Skeletal muscle cell (primary cell): ENCODE results near the gene ITGAD.
"Not testable (repeated sequence)": the region's sequence is repeated elsewhere in the genome, so short reads cannot be mapped to it uniquely, and the experiment has no call there.

Experiments
- DNase-seq: peaks from one replicate; pipeline ENCODE4 v3.0.0-alpha.2; 2010; ENCODE audit warnings: low read depth
- H3K4me3 ChIP-seq: 2 replicates; pipeline ENCODE4 v1.5.1; 2011; ENCODE audit warnings: low read depth, mild to moderate bottlenecking, control low read depth, low read length, moderate library complexity

The ITGAD gene

GRCh38 chr16:31397701-31398100 is 4.6 kb downstream of the ITGAD start:
- no peak overlapping the region for H3K4me3 ChIP-seq
- DNase-seq, result no peak

- H3K4me3 ChIP-seq, result no peak overlapping the region
- DNase-seq, result no peak
These were observed 7.1 kb downstream of the ITGAD start for GRCh38 chr16:31400191-31400590.

GRCh38 chr16:31401436-31401835 is 8.3 kb downstream of the ITGAD start:
- no peak for DNase-seq
- no peak overlapping the region for H3K4me3 ChIP-seq

GRCh38 chr16:31402687-31403086 is 9.6 kb downstream of the ITGAD start:
- no peak for DNase-seq

DNA sequence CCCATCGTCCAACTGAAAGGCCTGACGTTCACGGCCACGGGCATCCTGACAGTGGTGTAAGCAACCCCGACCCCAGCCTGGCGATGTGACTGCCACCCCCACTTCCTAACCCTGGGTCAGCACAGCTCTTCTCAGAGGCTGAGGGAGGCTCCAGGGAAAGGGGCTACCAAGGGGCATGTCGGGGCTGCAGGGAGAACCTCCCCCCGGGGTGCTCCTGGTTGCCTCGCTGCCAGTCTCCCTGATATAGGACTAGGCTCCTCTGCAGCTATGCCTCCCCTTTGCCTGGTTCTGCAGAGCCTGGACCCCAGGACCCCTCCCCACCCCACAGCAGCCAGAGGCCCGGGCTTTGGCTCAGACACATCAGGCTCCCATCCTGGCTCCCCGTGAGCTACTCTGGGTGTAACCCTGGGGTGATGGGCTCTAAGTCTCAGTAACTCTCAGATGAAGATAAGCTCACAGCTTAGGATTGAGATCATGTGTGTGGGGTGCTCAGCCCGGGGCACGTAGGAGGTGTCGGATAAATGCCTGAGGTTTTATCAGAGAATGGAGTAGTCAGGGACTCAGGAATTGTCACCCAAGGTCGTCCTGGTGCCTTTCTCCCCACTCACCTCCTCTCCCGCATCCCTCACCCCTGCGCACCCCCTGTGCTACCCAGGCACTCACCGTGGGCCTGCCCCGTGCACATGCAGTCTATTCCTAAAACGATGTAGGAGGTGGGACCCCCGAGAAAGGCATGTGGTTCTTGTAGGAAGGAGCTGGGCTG is 10.6 kb downstream of the ITGAD start:
- H3K4me3 ChIP-seq, result peak overlapping the region; percentile 11
- DNase-seq, result no peak

More at GRCh38 chr16:31402687-31403086, 9.6 kb downstream of the ITGAD start:
- no peak overlapping the region for H3K4me3 ChIP-seq

DNA sequence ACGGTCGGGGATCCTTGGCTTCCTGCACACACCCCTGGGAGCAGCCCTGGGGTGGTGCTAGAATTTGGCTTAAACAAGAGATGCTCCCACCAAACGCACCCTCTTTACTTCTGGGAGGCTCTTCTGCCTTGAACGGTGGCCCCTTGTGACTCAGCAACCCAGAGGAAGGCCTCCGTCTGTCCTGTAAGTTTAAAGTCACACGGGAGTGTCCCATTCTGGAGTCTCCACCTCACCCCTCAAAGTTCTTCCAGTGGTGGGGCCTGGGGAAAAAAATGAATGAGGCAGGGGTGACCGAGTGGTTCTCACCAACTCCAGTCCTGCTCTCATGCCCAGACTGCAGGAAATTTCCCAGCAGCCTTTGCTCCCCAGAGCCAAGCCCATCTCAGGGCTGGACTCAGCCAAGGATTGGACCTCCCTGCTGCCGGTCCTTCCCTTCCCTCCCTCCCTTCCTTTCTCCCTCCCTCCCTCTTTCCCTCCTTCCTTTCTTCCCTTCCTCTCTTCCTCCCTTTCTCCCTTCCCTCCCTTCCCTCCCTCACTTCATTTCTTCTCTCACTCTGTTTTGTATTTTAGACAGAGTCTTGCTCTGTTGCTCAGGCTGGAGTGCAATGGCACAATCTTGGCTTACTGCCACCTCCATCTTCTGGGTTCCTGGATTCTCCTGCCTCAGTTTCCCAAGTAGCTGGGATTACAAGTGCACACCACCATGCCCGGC is 11.4 kb downstream of the ITGAD start:
- DNase-seq, result no peak
- peak overlapping the region; percentile 11 for H3K4me3 ChIP-seq

DNA sequence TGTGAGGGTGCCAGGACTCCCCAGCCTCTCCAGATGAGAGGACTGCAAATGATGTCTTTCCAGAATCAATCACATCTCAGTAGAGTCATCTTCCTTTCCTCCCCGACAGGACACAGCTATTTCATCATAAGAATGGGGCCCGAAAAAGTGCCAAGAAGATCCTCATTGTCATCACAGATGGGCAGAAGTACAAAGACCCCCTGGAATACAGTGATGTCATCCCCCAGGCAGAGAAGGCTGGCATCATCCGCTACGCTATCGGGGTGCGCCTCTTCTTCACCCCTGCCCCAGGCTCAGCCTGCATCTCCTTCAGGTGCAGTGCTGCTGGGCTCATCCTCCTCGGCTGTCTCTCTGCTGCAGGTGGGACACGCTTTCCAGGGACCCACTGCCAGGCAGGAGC is 14.3 kb downstream of the ITGAD start:
- DNase-seq, result no peak

DNA sequence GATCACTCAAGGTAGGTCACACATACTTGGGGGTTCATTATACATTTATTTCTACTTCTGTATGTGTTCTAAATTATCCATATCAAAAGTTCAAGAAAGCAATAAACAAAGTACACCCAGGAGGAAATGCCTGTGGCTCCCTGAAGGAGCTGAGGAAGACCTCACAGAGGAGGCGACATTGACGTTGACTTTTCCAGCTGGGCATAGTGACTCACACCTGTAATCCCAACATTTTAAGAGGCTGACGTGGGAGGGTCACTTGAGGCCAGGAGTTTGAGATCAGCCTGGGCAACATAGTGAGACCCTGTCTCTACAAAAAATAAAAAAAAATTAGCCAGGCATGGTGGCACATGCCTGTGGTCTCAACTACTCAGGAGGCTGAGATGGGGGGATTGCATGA is 16.3 kb downstream of the ITGAD start:
- no peak overlapping the region for H3K4me3 ChIP-seq
- DNase-seq, result no peak

More for the DNA sequence above, 14.3 kb downstream of the ITGAD start:
- H3K4me3 ChIP-seq, result no peak overlapping the region

- H3K4me3 ChIP-seq, result no peak overlapping the region
- no peak for DNase-seq
These were observed 16.9 kb downstream of the ITGAD start for GRCh38 chr16:31410082-31410481.

DNA sequence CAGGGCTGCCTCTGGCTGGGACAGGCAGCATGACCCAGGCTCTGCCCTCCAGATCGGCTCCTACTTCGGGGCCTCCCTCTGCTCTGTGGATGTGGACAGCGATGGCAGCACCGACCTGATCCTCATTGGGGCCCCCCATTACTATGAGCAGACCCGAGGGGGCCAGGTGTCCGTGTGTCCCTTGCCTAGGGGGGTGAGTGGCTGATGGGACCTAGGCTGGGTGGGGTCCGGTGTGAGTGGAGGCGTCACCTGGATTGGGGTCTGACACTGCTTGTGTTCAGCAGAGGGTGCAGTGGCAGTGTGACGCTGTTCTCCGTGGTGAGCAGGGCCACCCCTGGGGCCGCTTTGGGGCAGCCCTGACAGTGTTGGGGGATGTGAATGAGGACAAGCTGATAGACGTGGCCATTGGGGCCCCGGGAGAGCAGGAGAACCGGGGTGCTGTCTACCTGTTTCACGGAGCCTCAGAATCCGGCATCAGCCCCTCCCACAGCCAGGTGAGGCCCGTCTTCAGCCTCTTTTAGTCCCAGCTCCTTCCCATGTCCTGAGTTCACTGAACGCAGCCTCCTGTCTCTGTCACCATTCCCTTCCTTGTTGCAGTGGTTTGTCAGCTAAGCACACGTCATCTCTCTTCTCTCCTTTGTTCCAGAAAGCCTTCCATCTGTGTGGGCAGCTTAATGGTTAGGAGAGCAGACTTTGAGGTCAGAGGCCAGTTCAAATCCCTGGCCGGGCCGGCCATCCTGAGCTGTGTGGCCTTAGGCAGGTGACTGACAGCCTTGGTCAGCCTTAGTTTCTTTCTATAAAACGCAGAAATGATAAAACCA is 18.1 kb downstream of the ITGAD start:
- DNase-seq, result no peak
- no peak overlapping the region for H3K4me3 ChIP-seq

DNA sequence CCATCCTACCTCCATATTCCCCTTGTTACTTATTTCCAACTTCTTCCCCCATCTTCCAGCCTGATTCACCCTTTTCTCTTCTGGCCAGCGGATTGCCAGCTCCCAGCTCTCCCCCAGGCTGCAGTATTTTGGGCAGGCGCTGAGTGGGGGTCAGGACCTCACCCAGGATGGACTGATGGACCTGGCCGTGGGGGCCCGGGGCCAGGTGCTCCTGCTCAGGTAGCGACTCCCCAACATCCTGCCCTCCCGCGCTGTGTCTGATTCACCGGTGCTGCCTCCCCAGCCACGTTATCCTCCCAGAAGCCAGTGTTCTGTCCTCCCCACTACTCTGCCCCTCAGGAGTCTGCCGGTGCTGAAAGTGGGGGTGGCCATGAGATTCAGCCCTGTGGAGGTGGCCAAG is 19.6 kb downstream of the ITGAD start:
- DNase-seq, result no peak
- no peak overlapping the region for H3K4me3 ChIP-seq

DNA sequence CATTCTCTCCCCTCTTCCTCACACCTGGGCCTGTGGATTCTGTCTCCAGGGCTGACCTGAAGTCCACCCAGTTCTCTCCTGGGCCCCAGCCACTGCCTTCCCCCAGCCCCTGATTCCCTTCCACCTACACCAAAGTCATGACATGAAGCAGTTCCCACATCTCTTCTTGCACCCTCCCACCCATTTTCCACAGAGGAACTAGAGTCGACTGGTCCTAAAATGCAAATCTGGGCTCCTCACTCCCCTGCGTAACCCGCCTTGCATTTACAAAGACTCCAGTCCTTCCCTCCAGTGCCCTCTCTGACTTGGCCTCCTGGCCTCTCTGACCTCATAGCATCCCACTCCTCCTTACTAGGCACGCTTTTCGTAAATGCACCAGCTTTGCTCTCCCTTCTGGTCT is 20.2 kb downstream of the ITGAD start:
- H3K4me3 ChIP-seq, result no peak overlapping the region
- no peak for DNase-seq

DNA sequence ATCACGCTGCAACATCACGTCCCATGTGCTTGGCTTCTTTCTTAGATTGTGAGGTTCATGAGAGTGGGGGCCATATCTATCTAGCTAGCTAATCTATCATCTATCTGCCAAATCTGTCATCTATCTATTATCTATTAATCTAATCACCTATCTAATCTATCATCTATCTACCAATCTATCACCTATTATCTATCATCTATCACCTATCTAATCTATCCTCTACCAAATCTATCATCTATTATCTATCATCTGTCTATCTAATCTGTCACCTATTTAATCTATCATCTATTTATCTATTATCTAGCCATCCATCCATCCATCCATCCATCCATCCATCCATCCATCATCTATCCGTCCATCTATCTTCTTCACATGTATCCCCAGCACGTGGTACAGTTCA is 20.8 kb downstream of the ITGAD start:
- DNase-seq, result no peak

GRCh38 chr16:31414706-31415105 is 21.6 kb downstream of the ITGAD start:
- DNase-seq, result no peak

More for the DNA sequence above, 20.8 kb downstream of the ITGAD start:
- H3K4me3 ChIP-seq, result no peak overlapping the region

GRCh38 chr16:31416371-31416770 is 23.2 kb downstream of the ITGAD start:
- H3K4me3 ChIP-seq, result no peak overlapping the region
- no peak for DNase-seq

More at GRCh38 chr16:31414706-31415105, 21.6 kb downstream of the ITGAD start:
- H3K4me3 ChIP-seq, result no peak overlapping the region

DNA sequence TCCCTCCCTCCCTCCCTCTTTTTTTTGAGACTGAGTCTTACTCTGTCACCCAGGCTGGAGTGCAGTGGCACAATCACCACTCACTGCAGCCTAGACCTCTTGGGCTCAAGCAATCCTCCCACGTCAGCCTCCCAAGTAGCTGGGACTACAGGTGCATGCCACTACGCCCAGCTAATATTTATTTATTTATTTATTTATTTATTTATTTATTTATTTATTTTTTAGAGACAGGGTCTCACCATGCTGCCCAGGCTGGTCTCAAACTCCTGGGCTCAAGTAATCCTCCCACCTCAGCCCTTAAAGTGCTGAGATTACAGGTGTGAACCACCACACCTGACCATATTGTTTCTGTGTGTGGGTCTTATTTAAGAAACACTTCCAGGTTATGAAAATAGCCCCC is 23.9 kb downstream of the ITGAD start:
- not testable (repeated sequence) for H3K4me3 ChIP-seq, DNase-seq

GRCh38 chr16:31417916-31418315 is 24.8 kb downstream of the ITGAD start:
- H3K4me3 ChIP-seq, result no peak overlapping the region
- DNase-seq, result no peak

DNA sequence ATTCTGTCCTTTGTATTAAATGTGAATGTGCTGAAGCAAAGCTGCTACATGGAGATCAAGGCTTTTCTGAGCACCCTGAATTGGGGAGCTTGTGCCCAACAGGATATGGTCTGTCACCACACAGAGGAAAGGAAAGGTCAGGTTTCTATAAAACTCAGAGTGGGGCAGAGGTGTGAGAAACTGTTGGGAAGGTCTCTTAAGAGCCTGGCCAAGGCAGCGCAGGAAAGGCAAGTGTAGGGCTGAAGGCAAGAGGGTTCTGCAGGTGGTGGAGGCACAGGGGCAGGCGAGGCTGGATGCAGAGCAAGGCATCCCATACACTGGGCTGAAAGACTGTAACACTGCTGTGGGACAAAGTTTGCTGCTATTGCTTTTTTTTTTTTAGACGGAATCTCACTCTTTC is 26.9 kb downstream of the ITGAD start:
- H3K4me3 ChIP-seq, result no peak overlapping the region
- no peak for DNase-seq

DNA sequence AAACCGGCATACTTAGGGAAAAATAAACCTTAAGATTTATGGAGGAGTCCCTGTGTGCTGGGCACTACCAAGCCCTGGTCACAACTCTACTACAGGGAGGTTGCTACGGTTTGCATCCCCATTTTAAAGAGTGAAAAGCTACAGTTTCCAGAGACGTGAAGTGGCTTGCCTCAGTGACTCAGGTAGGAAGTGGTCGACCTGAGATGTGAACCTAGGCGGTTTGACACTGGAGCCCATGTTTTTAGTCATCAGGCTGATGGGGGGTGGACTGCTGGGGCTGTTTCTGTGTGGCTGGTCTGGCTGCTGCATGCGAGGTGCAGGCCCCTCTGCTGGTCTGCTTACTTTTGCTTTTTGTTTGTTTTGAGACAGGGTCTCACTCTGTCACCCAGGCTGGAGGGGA is 28.5 kb downstream of the ITGAD start:
- no peak overlapping the region for H3K4me3 ChIP-seq
- no peak for DNase-seq

DNA sequence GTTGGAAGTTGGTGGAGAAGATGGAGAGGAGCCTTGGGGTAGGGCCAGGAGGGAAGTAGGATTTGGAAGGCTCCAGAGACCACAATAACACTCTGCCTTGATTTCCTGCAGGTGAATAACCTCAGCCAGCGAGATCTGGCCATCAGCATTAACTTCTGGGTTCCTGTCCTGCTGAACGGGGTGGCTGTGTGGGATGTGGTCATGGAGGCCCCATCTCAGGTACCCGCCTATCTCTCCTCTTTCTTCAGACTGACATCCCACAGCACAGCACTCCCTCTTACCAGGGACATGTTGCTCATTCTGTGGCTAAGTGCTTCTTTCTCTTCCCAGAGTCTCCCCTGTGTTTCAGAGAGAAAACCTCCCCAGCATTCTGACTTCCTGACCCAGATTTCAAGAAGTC is 30.1 kb downstream of the ITGAD start:
- no peak for DNase-seq
- H3K4me3 ChIP-seq, result no peak overlapping the region
